Activated CD4-positive, alpha-beta T cell treated with anti-CD3 and anti-CD28 coated beads for 1 hour (primary cell): ENCODE results near the gene IER2.

Experiments
- DNase-seq: peaks from one replicate; pipeline ENCODE4 v3.0.0-alpha.2; 2020

Gene IER2, protein sequence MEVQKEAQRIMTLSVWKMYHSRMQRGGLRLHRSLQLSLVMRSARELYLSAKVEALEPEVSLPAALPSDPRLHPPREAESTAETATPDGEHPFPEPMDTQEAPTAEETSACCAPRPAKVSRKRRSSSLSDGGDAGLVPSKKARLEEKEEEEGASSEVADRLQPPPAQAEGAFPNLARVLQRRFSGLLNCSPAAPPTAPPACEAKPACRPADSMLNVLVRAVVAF

DNA sequence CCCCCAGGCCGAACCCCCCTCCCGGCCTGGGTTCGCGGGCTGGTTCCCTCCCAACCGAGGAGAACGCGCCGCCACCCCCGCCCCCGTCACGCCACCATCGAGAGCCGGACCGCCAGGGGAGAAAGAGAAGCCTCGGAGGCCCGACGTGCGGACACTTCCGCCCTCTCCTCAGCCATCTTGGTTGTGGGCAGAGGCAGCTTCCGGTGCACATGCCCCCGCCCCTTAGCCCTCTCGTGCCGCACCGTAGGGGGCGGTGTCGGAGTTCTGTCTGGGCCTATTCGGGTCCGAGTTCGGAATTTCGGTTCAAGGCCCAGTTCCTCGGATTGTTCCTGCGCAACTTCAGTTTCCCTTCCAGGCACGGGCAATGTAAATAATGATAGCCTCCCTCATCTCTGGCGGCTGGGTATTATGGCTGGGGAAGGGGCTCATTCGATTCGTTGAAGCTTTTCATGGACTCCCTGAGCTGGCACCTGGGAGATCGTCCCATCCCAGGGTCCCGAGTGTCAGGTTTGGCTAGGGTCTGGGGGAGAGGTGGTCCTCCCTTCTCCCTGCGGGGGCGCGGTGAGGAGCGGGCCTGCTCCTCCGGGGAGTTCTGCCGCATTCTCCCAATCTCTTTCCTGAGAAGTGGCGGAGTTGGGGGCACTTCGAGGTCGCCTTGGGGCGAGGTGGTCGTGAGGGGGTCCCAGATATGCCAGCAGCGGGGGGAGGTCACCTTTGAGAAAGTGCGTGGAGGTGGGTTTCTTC lies at the start of gene IER2, which contains the start of gene STX10:
IER2 (plus strand) TSS at position 225 of the 744 bp plus-strand sequence. CDS start 2,776 bp downstream, outside the sequence.
STX10 (minus strand) TSS at position 189 of the 744 bp plus-strand sequence. CDS start 202 bp downstream, outside the sequence.
- DNase-seq: peak; percentile 90

DNA sequence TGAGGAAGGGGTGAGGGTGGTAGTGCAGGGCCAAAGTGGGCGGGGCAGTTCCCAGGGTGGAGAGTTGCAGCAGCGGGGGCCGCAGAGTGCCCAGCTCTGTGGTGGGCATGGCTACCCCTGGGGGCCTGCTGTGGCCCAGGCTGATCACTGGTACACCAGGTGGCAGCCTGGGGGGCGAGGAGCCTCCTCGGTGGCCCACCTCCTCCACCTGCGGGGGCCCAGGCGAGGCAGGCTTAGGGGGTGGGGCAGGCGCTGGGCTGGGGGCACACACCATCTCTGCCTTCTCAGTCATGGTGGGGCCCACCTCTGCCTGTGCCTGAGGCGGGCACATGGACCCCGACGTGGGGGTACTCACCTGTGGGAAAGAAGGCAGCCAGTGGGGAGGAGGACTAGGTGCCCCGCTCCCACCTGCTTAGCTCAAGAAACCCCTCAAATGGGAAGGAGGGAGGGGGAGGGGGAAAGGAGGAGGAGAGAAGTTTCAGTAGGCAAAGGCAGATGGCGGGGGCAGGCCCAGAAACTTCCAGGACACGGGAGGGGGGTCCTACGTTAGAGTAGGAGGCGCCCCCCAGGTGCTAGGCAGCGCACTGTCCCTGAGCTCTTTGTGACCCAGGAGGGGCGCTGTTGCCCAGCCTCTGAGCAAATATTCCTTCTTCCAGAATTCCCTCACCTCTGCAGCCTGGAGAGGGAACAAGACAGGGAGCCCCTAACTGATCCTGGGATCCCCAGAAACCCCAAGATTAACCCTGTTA lies 49.2 kb upstream of the IER2 start:
- DNase-seq: no peak

DNA sequence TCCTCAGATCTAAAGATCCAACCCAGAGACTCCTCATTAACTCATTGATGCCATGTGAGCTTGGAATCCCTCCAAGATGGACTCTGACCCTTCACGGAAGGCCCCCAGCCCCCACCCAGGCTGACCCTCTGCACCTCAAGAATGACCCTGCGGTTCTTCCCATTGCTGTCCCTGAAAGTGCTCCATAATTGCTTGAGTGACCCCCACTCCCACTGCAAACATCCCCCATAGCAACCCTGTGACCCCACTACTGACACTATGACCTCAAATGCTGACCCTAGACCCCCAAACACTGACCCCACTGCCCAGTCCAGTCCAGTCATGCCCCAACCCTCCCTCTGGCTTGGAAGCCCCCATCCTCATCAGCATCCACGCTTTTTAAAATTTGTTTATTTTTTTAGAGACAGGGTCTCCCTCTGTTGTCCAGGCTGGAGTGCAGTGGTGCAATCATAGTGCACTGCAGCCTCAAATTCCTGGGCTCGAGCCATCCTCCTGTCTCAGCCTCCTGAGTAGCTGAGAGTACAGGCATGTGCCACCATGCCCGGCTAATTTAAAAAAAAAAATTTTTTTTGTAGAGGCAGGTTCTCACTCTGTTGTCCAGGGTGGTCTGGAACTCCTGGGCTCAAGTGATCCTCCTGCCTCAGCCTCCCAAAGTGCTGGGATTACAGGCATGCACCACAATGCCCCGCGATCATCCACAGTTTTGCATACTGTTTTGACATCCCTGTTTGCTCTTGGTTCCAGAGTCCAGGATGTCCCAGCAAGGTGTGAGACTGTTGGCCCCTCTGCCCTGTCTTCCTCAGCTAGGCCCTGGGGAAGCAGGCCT lies 48.4 kb upstream of the IER2 start:
- DNase-seq: no peak

DNA sequence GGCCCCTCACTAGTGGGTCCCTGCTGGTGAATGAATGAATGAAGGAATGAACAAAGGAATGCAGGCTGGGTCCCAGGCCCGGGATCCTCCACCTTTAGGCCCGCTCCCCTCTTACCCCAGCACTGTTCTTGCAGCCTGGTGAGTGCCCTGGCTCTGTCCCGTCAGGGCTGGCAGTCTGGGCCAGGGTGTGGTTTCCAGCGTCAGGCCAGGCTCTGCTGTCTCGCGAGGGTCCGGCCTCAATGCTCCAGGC lies 47.9 kb upstream of the IER2 start:
- no peak for DNase-seq

DNA sequence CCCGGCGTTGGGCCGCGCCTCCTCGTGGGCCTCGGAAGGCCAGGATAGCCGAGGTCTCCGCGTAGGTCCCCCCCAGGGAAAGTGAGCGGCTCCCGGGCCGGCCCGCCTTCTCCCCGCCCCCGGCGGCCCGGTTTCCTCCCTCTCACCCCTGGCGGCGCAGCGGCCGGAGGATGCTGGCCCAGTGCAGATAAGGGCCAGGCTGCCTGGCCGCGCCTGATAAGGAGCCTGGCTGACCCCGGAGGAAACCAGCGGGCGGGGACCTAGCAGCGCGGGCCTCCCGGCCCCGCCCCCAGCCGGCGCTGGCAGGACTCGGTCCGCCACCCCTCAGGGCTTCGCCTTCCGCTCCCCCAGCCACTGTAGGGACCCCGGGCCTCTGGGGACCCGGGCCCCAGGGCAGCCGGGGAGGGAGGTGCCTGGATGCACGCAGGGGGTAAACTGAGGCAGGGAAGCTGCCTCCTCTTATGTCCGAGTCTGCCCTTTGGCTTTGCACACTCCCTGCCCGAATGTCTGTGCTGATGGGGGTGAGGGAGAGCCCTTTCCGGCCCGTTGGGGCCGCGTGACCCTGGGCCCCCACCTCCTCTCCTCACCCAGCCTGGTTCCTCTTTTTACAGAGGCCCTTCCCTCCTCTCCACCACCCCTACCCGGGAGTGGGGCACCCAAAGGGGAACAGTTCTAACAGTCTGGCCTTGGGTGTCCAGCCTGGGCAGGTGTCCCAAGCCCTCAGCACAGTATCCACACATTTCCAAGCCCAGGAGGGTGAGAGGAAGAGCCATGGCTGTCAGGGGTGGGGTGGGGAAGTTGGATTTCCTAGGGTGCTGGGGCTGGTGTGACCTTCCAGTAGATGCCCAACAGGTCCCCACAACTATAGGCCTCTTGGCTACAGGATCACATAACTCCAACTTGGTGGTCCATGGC lies 47.3 kb upstream of the IER2 start, which contains the start of gene LYL1:
LYL1 (minus strand) TSS at position 193 of the 915 bp plus-strand sequence. CDS start 1,687 bp downstream, outside the sequence.
- DNase-seq: no peak

DNA sequence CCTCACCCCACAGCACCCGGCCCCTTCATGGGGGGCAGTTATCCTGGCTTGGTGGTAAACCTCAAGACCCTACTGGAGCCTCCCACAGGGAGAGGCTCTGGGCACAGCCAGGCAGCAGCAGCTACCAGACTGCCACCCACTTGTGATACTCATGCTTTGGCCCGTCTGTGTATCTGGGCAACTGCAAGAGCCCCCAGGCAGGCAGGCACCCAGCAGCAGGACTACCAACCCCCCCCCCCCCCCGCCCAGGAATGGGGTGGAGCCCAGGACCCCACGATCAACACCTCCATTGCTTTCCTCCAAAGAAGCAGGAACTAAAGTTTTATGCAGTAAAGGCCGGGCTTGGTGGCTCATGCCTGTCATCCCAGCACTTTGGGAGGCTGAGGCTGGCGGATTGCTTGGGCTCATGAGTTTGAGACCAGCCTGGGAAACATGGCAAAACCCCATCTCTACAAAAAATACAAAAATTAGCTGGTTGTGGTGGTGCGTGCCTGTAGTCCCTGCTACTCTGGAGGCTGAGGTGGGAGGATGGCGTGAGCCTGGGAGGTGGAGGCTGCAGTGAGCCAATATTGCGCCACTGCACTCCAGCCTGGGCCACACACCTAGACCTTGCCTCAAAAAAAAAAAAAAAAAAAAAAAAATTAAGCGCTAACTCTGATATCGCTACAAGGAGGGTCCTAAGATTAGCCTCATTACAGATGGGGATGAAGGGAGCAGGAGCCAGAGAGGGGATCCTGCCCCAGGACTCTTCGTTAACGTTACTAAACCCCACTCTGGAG lies 46.4 kb upstream of the IER2 start:
- no peak for DNase-seq

DNA sequence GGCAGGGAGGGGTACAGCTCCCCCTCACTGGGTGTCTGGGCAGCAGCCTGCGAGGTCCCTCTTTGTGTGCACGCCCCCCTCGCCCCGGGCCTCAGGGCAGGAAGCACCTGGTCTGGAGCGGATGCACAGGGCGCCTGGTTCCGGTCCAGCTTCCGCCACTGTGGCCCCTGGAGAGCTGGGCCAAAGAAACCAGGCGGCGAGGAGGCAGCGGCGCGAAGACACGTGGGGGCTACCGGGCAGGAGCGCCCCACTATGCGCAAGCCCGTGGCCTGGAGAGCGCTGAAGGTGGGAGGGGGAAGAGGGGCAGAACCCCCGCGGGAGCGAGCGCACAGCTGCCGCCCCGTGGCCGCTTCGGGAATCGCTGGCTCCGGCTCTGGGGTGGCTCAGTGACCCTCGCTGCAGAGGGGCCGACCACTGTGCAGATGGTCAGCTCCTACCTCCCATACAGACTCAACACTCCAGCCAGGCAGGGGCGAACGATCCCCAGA lies 45.8 kb upstream of the IER2 start:
- peak; percentile 47 for DNase-seq

DNA sequence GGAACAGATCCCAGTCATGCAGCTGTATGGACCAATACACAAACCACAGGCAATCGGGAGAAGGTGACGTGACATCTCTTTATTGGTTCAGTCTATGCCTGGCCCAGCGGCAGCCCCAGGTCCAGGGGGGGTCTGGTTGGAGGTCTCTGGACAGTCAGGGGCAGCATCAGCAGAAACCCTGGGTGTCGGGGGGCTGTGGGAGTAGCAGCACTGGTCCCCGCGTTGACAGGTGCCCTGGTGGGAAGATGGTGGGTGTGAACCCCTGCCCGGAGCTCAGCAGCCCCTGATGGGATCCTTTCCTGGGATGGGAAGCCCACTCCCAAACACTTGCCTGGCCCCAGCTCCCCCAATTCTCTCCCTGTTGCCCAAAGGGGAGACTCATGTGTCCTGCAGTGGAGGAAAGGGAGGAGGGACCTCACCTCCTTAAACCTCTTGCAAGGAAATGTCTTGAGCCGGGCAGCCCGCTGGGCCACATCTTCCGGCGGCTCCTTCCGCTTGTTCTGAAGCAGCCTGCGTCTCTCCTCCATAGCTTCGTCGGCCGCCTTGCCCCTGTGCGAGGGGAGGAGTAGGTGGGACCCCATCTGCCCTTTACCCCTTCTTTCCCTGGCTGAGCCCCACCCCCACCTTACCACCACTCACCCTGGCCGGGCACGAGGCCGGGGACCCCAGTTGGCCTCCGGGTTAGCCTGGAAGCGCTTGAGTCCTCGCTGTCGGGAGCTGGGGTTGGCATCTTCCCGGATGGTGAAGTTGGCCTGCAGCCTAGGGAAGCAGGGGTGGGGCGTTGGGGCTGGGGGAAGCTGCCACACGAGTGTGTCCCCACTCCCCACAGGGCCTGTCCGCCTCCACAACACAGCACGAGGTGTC lies 45.1 kb upstream of the IER2 start:
- DNase-seq: no peak

DNA sequence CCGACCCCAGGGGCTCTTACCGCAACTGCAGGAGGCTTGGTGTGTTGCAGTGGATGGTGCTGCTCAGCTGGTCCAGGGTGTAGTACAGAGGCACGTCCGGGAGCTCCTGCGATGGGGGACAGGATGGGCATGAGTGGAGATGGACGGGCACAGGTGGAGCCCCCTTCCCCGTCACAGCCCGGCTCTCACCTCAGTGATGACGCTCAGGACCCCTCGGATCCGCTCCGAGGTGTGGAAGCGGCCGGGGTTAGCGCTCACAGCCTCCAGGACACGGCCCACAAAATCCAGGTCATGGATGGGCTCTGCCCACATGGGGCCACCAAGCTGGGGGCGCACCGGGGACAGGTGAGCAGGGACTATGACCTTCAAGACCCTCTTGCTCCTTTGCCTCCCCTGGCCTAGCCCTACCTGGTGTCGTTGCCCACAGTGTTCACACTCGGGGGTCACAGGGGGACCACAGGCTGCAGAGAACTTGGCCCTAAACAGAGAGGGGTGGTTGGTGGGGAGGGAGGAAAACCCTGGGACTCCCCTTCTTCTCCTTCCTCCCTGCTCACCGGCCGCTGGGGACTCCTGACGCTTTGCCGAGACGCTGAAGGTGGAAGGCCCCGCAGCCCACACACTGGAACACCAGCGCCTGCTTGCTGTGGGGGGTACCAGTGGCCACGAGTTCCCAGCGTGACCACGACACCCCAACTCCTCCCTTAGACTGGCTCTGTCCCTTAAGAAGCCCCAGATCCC lies 40.7 kb upstream of the IER2 start:
- DNase-seq: no peak

DNA sequence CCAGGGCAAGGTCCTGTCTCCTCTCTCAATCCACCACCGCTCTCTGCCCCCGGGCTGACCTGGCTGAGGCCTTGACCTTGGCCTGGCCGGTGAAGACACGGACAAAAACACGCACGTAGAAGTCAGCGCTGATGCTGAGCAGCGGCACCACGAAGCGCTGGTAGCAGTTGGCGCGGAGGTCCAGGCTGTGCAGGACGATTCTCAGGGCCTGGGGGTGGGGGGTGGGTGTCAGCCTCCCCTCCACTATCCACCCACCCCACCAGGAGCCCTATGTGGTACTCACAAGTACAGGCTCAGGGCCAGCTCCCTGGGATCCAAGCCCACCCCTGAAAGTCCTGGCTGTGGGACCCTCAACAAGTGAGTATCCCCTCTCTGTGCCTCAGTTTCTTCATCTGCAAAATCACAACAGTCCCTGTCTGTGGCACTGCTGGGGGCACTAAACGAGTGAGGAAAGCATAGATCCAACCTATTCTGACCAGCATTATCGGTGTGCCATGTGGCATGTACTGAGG lies 40.1 kb upstream of the IER2 start:
- DNase-seq: no peak

DNA sequence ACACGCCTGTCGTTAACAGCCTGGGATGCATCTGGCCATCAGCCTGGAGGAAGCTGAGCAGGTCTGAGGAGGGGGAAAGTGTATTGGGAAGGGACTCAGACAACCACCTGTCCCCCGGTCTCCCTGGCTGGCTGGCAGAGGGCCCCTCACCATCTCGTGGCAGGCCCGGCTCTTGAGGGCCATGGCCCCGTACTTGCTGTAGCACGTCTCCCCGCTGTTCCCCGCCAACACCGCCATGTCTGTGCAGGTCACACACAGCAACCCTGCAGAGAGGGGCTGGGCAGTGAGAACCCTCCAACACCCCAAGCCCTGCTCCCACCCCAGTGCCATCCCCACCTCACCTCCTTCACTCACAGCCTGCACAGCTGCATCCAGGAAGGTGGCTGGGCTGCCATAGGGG lies 37.7 kb upstream of the IER2 start:
- no peak for DNase-seq

DNA sequence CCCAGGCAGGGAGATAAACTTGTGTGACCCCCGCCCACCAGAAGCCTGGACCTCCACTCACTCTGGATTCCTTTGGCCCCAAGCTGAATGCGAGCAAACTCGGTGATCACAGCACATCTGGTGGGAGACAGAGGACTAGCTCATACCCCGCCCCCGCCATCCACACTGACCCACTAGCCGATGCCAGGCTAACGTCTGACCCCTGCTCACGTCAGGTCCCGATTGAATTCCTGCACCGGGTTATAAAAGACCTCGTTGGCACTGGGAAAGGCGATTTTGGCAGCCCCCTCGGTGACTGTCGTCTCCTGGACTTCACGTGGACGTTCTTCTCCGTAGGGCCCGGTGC lies 34.3 kb upstream of the IER2 start:
- no peak for DNase-seq

DNA sequence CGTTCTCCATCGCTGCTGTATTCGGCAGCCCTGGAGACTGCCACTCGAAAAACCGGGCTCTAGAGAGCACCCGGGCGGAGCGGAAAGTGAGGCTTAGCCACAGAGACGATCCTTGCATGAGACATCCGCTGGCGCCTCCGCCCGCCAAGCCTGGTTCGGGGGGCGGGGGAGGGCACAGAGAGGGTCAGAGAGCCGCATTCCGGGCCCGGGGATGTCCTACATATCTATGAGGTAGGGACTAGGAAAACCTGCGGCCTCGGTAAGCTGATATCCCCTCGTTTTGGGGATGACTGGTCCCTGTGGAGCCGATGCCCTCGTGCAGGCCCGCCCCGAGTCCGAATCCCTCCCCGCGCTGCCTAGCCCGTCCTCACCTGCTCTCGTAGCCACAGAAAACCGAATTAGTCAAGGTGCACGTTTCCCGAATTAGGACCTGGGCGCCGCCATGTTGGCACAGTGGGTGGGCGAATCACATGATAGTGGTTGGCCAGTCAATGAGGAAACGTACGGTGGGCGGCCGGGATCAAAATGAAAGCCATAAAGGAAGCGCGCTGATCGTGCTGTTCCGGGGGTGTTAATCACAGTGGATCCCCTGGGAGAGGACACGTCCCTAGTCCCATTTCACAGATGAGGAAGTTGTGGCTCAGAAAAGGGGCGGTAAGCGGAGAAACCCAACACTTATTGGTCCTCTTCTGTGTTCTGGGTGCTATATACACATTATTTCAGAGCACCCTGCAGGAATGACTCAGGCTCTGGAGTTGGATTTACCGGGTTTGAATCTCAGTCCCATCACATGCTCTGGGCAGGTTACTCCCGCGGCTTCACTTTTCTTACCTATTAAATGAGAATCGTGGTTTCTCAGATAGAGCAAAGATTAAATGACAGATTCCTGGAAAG lies 33.7 kb upstream of the IER2 start, which contains the start of gene TRMT1:
TRMT1 (minus strand) TSS at position 459 of the 894 bp plus-strand sequence; CDS start at position 118, 341 bp downstream.
- DNase-seq: peak; percentile 81

DNA sequence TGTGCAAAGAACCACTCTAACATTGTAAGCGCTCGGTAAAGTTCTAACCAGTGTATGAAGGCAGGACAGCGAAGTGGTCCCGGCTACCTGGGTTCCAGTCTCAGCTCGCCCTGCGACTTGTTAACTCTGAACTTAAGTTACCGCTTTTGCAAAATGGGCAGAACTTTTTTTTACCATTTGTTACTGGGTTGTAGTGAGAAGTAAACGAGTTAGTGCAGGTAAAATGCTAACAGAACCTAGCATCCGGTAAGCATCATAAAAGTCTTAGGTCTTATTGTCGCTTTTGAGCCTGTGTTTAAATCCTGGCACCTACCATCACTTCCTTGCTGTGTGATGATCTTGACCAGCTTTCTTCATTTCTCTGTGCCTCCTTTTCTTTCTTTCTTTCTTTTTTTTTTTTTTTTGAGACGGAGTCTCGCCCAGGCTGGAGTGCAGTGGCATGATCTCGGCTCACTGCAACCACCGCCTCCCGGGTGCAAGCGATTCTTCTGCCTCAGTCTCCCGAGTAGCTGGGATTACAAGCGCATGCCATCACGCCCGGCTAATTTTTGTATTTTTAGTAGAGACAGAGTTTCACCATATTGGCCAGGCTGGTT lies 32.9 kb upstream of the IER2 start:
- DNase-seq: no peak

DNA sequence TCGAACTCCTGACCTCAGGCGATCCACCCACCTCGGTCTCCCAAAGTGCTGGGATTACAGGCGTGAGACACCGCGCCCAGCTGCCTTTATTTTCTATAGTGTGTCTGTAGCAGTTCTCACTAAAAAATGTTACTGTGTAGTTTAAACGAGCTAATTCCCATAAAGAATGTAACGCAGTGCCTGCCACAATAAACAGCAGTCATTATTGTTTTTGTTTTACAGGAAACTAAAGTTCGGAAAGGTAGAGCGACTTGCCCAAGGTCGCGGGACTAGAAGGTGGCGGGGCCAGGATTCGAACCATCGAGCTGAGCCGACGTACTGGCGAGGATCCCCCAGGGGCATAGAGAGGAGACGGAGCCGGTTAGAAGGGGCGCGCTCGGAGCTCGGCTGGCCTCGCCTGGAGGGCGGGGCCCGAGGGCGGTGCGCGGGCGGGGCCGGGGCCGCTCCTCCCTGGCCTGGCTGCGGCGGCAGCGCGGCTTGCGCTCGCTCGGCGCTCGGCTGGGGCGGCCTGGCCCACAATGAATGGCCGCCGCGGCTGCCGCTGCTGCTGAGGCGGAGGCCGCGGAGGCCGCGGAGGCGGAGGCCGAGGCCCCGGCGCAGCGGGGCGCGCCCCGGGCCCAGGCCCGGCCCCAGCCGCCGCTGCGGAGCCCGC lies 32.3 kb upstream of the IER2 start, which contains the start of gene NACC1:
NACC1 (plus strand) TSS at position 493 of the 652 bp plus-strand sequence. CDS start 16,944 bp downstream, outside the sequence.
- DNase-seq: peak; percentile 83

DNA sequence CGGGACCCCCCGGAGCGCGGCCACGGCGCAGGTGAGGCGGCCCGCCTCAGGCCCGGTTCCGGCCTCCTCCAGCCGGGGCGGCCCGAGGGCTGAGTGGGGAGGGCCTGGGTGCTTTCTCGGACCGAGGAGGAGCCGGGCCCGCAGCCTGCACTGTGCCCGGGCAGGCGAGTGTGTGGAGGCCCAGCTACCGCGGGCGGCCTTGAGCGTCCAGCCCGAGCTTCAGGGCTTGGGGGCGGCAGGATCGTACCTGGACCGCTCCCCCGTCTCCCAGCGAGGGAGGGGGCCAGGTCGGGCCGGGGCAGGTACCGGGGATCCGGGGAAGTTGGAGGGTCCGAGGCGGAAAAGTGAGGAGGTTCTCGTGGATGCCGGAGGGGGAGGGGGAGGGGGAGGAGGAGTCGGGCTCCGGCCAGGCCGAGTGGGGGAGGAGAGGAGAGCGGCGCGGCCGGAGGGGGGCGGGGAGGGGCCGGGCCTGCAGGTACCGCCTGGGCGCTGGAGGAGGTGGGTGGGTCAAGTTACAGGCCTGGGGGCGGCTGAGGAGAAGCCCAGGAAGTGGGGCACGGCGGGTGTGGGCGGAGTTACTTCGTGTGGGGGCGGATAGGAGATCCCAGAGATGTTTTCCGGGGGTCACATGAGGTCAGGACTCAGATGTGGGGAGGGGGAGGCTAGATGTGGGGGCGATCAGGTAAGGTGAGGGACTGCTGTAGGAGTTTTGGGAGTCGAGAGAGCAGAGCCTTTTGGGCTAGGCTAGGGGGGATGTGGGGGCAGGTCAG lies 31.6 kb upstream of the IER2 start:
- no peak for DNase-seq
